NT2/D1 (cell line): Measurements from ENCODE around the gene SELENOM.

Experiments
- SUZ12 ChIP-seq: IDR thresholded peaks from 2 replicates; pipeline ENCODE4 v1.6.1; 2011; ENCODE audit not compliant: insufficient read length, insufficient read depth; ENCODE audit errors: extremely low read depth
- YY1 ChIP-seq: IDR thresholded peaks from 2 replicates; pipeline ENCODE4 v1.6.1; 2011; ENCODE audit not compliant: insufficient read length, insufficient read depth

DNA sequence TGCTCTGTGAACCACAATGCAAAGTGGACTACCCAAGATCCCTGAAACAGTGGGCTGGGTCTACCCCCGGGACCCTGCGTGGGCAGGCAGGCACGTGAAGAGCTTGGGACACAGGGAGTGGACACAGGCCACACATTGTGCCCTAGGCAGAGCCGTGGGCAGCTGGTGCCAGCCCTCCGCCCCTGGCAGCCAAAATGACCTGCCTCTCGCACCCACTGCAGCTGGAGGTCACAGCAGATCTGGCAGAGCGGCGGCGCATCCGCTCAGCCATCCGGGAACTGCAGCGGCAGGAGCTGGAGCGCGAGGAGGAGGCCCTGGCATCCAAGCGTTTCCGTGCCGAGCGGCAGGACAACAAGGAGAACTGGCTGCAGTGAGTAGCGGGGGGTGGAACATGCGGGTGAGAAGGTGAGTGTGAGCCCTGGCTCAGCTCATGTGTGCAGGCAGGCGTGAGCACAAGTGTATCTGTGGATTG lies 19.6 kb downstream of the SELENOM start:
- TF ChIP-seq YY1 (no peak), SUZ12 (no peak)
